SW480 (cell line): ENCODE measurements around the gene IRF2.

Source experiments
- DNase-seq: peaks from one replicate; pipeline ENCODE4 v3.0.0-alpha.2; 2016; ENCODE audit warnings: low spot score

IRF2 gene

GRCh38 chr4:184473499-184474262 is 669 bp downstream of the IRF2 start:
- peak; percentile 56 for DNase-seq

DNA sequence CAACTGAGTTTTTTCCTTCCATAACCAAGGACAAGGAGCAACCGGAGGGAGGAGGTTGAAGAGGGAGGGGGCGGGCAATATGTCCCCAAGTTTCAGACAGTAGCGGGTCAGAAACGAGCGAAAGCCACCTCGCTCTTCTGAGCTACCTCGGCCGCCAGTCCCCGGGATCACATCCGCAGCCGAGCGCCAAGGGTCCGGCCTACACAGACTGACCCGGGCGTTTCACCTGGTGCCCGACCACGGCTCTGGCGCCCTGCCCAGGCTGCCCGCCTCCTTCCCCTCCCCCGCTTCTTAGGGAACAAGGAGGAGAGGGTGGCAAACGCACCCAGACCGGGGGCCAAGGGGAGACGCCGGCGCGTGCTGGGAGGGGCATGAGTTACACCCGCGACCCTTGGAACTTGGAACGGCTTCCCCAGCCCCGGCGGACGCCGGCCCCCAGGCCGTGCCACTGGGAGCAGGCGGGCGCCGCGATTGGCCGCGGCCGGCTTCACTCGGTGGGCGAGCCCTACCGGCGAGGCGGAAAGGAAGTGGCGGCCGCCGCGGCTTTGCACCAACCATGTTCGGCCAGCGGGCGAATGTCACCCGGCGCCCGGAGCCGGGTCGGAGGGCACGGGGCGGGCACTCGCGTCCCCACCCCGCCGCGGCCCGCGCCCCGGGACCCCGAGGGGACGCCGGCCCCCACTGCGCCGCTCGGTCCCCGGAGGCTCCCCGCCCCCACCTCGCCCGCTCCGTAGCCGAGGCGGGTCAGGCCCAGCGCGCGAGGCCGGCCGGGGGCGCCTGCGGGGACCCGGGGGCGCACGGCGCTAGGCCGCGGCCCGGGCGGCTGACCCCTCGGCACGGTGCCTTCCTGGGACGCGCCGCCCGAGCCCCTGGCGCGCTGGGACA is 1.5 kb downstream of the IRF2 start:
- DNase-seq: peak; percentile 54

DNA sequence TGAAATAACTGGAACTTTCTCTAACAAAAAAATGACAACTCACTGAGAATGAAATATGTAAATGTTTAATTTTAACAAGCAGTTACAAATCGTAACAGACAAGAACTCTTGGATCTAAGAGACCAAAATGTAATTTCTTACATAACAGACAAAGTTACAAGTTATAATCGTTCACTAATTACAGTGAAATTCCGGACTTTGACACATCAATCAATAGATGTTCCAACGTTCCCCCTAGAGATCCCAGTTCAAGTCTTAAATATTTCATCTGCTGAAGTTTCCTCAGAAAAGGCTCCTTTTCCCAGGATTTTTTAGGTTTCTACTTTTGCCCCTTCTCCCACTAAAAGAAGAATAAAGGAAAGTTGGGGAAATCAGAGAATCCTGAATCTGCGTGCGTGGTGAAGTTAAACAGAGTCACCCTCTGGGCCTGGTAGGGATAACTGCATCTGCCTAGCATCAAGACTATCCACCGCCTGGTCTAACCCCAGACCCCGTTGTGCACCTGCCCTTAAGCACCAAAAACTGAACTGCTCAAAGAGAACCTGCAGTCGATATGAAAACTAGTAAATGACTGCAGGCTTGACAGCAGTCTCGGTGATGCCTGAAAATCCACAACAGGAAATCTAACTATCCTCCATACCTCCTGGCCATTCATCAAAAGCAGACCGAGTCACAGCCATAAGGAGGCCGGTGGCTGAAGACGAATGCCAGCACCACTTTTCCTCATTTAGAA is 2.3 kb downstream of the IRF2 start:
- peak; percentile 26 for DNase-seq

GRCh38 chr4:184470785-184471110 is 3.6 kb downstream of the IRF2 start:
- no peak for DNase-seq

DNA sequence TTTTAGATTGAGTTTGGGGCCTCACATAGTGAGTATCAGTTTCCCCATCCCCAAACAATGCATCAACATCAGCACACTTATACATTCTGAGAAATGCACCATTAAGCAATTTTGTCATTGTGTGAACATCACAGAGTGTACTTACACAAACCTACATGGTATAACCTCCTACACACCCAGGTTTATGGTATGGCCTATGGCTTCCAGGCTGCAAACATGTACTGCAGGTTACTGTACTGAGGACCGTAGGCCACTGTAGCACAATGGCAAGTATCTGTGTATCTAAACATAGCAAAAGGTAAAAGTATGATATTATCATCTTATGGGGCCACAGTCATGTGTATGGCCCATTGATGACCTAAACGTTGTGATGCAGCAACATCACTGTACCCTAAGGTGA is 7.7 kb downstream of the IRF2 start:
- no peak for DNase-seq

GRCh38 chr4:184464759-184465454 is 9.4 kb downstream of the IRF2 start:
- DNase-seq: no peak

- DNase-seq: no peak
Observed at GRCh38 chr4:184463856-184464255, 10.5 kb downstream of the IRF2 start.

DNA sequence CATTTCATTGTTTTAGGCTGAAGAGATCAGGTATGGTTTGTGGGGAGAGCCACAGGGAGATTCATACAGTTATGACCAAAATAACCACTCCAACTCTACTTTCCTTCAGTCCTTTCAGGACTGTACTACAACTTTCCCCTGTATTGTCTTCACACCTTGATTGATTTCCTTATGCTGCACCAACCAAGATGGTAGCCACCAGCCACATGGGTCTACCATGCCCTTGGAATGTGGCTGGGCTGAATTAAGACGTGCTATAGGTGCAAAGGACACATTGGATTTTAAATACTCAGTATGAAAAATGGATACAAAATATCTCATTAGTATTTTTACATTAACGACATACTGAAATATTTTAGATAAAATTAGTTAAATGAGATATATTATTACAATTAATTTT is 11.2 kb downstream of the IRF2 start:
- DNase-seq: no peak

DNA sequence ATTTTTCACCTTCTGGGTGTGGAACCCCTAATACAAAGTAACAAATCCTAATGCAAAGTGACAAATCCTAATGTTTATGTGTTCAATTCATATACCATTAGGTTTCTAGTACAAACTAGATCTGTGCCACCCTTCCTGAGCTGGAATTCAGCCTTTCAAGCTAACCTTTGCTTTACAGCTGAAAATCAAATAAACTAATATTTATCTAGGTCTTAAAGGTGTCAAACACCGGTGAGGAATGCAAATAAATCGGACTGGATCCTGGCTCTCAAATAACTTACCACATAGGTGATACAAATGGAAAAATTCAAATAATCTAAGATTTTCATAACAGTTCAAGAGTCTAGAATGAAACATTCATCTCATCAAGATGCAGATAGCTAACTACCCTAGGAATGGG is 11.6 kb downstream of the IRF2 start:
- no peak for DNase-seq

- no peak for DNase-seq
Observed at GRCh38 chr4:184461711-184462441, 12.5 kb downstream of the IRF2 start.

DNA sequence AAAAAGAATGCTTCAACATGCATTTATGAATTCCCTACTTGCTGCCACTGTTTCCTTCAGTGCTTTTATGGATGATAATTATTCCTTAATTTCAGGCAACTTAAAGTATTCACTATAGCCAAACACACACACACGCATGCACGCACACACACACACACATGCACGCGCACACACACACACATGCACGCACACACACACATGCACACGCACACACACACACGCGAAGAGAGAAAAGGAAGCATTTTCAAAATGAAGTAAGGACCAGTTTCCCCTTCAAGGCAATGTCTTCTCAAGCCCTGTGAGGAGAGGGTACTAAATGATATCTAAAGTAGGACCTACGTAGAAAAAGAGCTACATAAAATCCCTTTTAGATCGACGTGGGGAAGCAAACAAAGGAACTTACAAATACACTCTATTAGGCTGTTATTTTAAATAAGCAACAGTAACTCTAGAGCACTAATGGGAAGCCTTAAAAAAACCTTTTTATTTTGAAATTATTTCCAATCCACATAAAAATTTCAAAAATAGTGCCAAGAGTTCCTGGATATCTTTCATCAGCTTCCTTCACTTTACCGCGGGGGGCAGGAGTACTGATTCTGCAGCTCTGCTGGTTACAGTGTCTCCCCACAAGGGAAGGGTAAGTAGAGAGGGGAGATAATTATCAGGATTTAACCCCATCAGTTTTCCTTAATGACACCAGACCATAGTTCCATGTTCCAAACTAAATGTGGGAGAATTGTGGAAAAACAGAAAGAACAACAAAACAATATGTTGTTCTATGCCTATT is 13.7 kb downstream of the IRF2 start:
- DNase-seq: no peak

DNA sequence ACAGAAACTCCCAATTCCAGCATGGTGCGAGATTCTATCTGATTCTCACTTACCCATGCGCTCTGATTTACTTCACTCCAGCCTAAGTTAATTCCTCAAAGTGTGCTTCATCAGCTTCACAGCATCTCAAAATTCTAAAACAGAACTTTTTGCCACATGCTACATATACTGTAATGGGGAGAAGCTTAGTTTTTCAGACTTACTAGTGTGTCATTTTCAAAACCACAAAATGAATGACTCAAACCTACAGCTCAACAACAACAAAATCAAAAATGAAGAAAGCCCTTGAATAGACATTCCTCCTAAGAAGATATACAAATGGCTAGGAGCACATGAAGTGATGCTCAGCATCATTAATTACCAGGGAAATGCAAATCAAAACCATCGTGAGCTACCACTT is 14.9 kb downstream of the IRF2 start:
- DNase-seq: no peak

DNA sequence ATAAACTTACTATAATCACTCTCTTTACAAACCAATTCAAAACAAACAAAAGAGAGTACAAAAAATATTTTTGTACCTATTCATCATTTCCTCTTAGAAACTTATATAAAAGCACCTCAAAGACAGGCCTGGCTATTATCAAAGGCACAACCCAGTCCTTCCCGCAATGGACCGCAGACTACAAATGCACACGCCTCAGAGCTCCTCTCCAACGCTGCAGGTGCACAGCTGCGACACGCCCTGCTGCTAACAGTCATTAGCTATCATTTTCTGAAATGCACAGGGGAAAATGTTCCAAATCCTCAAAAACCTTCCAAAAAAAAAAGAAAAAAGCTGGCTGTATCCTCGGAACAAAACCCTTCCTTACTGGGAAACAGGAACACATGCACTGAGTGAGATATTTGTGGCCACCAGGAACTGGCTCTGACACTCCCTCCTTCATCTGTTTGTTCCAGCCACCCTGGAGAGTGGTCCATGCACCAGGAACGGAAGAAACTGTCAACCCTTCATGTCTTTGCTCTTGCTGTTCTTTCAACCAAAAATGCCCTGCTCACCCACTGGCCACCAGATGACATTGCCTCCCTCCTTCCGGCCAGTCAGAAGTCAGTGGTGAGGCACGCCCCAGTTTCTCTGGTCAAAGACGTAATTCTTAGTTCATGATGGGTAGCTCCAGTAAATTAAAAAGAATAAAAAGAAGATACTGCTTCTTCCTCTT is 16.7 kb downstream of the IRF2 start:
- no peak for DNase-seq

GRCh38 chr4:184456337-184456736 is 18.0 kb downstream of the IRF2 start:
- no peak for DNase-seq

DNA sequence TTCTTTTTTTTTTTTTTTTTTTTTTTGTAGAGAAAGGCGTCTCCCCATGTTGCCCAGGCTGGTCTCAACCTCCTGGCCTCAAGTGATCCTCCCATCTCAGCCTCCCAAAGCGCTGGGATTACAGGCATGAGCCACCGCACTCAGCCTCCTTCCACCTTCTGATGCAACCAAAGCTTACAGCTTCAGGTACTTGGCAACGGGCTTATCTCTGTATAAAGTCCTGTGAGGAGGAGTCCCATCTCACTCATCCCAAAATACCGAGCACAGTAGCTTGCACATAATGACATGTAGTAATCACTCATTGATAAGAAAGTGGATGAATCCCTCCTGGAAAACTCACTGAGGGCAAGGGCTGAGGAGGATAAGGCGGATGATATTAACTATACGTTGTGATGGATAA is 19.1 kb downstream of the IRF2 start:
- no peak for DNase-seq

GRCh38 chr4:184453365-184454160 is 20.8 kb downstream of the IRF2 start:
- DNase-seq: no peak

GRCh38 chr4:184452740-184453139 is 21.6 kb downstream of the IRF2 start:
- no peak for DNase-seq

DNA sequence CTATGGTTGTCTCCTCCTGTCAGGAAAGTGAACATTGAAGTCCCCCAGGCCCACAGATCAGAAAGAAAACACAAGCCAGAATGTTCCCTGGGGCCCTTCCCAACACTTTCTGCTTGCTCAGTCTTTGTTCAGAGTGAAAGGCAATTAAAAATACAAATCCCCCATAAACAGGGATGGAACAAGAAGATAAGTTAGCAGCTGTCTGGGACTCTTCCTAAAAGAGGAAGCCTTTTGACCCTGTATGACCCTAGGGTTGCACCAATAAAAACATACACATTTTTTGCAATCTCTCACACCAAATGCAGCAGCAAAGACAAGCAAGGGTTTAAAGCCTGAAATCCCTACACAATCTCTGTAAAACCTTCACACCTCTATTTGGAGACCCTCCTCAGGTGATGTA is 22.6 kb downstream of the IRF2 start:
- DNase-seq: no peak
